Activated CD8-positive, alpha-beta T cell treated with anti-CD3 and anti-CD28 coated beads for 36 hours (primary cell): Measurements from ENCODE around the gene ENPP7. TPM values are rescaled to one million over a fixed set of nuclear protein-coding genes. Genes with fewer than 3 reads are reported as not detected.
A peak's percentile ranks its signal among the peaks of the same experiment; 100 is the strongest.

Experiments
- ATAC-seq: fragments of 200-7000 bp; cut with Tn5 transposase; one replicate; pipeline ENCODE4 v1.10.0; 2021; ENCODE audit warnings: mild to moderate bottlenecking, moderate library complexity
- CTCF ChIA-PET: fragments of 350-600 bp; sonication (Branson Sonifier 250); formaldehyde crosslinking; loops from one replicate; lab custom pipeline; 2021; ENCODE audit warnings: antibody characterized with exemption; lab: Charles Lee
- POLR2A ChIA-PET: fragments of 350-600 bp; sonication (Branson Sonifier 250); formaldehyde crosslinking; loops from one replicate; lab custom pipeline; 2021; ENCODE audit warnings: antibody characterized with exemption; lab: Charles Lee
- DNase-seq: peaks from one replicate; pipeline ENCODE4 v3.0.0-alpha.2; 2020
- H3K27ac Mint-ChIP-seq: one replicate; pipeline ENCODE4 v1.8.0; 2021; ENCODE audit warnings: mild to moderate bottlenecking, mixed read lengths
- H3K27me3 Mint-ChIP-seq: one replicate; pipeline ENCODE4 v1.8.0; 2021; ENCODE audit warnings: mixed read lengths
- H3K36me3 Mint-ChIP-seq: one replicate; pipeline ENCODE4 v1.8.0; 2021; ENCODE audit warnings: low read depth, mixed read lengths
- H3K4me1 Mint-ChIP-seq: one replicate; pipeline ENCODE4 v1.8.0; 2021; ENCODE audit warnings: low read depth, mixed read lengths
- H3K4me3 Mint-ChIP-seq: one replicate; pipeline ENCODE4 v1.8.0; 2021; ENCODE audit warnings: mild to moderate bottlenecking, moderate library complexity, mixed read lengths
- H3K9me3 Mint-ChIP-seq: one replicate; pipeline ENCODE4 v1.8.0; 2021; ENCODE audit warnings: mixed read lengths
- intact Hi-C: fragments of 100-400 bp; cut with micrococcal nuclease; formaldehyde crosslinking; loops from one replicate; pipeline ENCODE4 v1.10.0; 2022
- total RNA-seq, 2 experiments: library from RNA; stranded (reverse); gene quantifications; one replicate each; pipeline ENCODE4 v1.2.3, GENCODE V29; 2021
- TF ChIP-seq, protein P1 (sequence below): fragments of 200-600 bp; IDR thresholded peaks from one replicate; pipeline ENCODE4 v1.8.0; 2022; ENCODE audit warnings: antibody characterized with exemption, mild to moderate bottlenecking

Gene ENPP7
- total RNA-seq, 2 experiments from 2014 or later: 0.16 TPM; not detected in 1

DNA sequence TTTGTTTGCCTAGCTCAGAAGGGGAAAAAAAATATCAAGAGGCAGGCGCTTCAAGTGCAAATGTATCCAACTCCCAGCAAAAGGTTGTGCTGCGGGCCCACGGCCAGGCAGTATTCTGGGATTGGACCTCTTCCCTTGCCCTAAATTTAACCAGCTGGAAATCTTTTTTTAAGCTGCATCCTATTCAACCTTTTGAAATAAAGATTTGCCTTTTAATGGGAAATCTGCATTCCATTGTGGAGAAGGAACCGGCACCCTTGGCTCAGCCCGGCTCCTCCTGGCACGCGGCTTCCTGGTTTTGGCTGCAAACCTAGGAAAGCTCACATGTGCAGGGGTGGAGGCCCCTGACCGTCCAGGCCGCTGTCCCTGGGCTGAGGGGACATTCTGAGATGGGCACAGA, 38.8 kb upstream of the ENPP7 start:
- peaks cover 6% of the 10 kb centered on the region for H3K27me3 Mint-ChIP-seq
- CTCF ChIA-PET: no interaction called here
- POLR2A ChIA-PET: interaction anchor here (0.9 kb wide), 1 partner anchor 467 kb away, joined by 3 read pairs; no protein-coding TSS in a partner anchor

DNA sequence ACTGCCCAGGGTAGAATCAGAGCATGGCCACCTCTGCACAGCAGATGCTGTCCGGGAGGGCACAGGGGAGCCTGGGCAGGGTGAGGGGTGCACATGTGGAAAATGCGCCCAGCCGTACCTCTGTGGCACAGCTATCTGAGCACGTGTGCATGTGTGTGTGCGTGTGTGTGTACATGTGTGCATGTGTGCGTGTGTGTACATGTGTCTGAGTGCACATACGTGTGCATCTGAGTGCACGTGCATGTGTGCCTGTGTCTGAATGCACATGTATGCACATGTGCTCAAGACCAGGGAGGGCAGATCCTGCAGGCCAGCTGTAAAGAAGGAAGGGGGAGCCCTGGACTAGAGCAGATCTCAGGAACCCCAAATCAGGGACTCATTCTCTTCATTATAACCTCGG, 37.3 kb upstream of the ENPP7 start:
- H3K27ac Mint-ChIP-seq: no peak overlapping the region
- H3K4me1 Mint-ChIP-seq: peaks cover 9% of the 10 kb centered on the region
- no peak overlapping the region for H3K4me3 Mint-ChIP-seq

More for the DNA sequence above, 38.8 kb upstream of the ENPP7 start:
- intact Hi-C loops: no loop called here
- no peaks in the 10 kb centered on the region for H3K36me3 Mint-ChIP-seq
- no peak overlapping the region for H3K27ac Mint-ChIP-seq
- DNase-seq (no peak), ATAC-seq (no peak)
- TF ChIP-seq, protein P1, sequence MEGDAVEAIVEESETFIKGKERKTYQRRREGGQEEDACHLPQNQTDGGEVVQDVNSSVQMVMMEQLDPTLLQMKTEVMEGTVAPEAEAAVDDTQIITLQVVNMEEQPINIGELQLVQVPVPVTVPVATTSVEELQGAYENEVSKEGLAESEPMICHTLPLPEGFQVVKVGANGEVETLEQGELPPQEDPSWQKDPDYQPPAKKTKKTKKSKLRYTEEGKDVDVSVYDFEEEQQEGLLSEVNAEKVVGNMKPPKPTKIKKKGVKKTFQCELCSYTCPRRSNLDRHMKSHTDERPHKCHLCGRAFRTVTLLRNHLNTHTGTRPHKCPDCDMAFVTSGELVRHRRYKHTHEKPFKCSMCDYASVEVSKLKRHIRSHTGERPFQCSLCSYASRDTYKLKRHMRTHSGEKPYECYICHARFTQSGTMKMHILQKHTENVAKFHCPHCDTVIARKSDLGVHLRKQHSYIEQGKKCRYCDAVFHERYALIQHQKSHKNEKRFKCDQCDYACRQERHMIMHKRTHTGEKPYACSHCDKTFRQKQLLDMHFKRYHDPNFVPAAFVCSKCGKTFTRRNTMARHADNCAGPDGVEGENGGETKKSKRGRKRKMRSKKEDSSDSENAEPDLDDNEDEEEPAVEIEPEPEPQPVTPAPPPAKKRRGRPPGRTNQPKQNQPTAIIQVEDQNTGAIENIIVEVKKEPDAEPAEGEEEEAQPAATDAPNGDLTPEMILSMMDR: no peak
- H3K4me1 Mint-ChIP-seq: peaks cover 4% of the 10 kb centered on the region
- no peaks in the 10 kb centered on the region for H3K9me3 Mint-ChIP-seq
- no peak overlapping the region for H3K4me3 Mint-ChIP-seq

DNA sequence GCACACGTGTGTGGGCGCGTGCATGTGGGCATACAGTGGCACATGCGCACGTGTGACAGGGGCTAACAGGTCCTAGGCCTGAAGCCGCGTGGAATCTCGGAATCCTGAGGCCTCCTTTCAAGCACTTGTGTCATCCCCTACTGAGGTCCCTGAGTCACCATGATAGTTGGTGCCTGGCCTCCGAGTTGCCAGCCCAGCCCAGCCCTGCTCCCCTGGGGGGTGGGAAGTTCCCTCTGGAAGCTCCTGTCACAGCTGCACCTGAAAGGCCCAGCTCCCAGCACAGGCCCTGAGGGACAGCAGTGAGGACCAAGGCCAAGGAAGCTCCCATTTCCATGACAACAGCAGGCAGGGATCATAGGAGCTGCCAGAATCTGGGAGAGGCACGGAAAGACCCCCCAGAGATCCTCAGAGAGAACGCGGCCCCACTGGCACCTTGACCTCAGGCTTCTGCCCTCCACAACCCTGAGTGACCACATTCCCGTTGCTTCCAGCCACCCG, 35.4 kb upstream of the ENPP7 start:
- DNase-seq (no peak), ATAC-seq (no peak)
- Mint-ChIP-seq H3K4me1 (peaks cover 9% of the 10 kb centered on the region), H3K27ac (no peak overlapping the region), H3K36me3 (no peaks in the 10 kb centered on the region), H3K9me3 (no peaks in the 10 kb centered on the region), H3K4me3 (no peak overlapping the region), H3K27me3 (peaks cover 16% of the 10 kb centered on the region)
- TF ChIP-seq, protein P1: no peak
- ChIA-PET POLR2A (no interaction called here), CTCF (interaction anchor here (0.8 to 1.6 kb wide), 2 partner anchors 13 to 275 kb away, joined by 3 to 6 read pairs; no protein-coding TSS in a partner anchor)
- intact Hi-C loops: no loop called here

More for the DNA sequence above, 37.3 kb upstream of the ENPP7 start:
- Mint-ChIP-seq H3K9me3 (no peaks in the 10 kb centered on the region), H3K36me3 (no peaks in the 10 kb centered on the region), H3K27me3 (peaks cover 10% of the 10 kb centered on the region)
- TF ChIP-seq, protein P1: no peak
- CTCF ChIA-PET: interaction anchor here (0.9 kb wide), 1 partner anchor 16 kb away, joined by 3 read pairs; no protein-coding TSS in a partner anchor
- DNase-seq: no peak
- POLR2A ChIA-PET: no interaction called here
- ATAC-seq: no peak
- intact Hi-C loops: no loop called here

DNA sequence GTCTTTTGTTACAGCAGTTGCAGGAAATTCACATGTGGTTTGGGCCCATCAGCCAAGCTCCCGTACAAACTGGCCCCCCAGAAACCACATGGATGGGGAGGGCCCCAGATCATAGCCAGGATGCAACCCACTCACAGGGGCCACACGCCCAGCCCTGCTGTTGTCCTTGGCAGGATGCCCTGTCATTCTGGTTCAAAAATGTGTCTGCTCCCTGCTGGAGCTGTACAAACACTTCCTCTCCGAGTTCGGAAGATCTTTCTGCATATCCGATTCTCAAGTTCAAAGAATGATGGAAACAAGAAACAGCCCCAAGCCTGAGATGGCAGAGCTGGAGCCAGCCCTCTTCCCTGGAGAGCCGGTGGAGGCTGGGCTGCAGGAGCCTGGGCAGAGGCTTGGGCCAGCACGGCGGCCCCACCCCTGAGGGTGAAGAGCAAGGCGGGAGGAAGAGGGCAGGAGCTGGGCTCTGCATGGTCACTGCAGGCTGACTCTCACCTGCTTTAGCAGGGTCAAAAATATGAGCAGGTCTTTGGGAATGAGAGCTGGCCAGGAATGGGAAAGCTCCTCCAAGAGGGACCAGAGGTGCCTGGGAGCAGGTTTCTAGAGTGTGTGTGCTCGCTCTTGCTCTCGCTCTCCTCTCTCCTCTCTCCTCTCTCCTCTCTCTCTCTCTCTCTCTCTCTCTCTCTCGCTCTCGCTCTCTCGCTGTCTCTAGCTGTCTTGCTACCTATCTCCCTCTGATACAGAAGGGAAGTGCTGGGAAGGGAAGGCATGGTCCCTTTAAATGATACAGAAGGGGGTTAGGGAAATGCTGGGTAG, 34.7 kb upstream of the ENPP7 start:
- ChIA-PET POLR2A (no interaction called here), CTCF (interaction anchor here (0.8 to 1.6 kb wide), 2 partner anchors 12 to 274 kb away, joined by 3 to 6 read pairs; no protein-coding TSS in a partner anchor)
- Mint-ChIP-seq H3K36me3 (no peaks in the 10 kb centered on the region), H3K4me3 (no peak overlapping the region), H3K27me3 (peaks cover 16% of the 10 kb centered on the region), H3K27ac (no peak overlapping the region), H3K9me3 (no peaks in the 10 kb centered on the region), H3K4me1 (peaks cover 9% of the 10 kb centered on the region)
- TF ChIP-seq, protein P1: no peak
- DNase-seq (peak; percentile 13), ATAC-seq (no peak)
- intact Hi-C loops: no loop called here

DNA sequence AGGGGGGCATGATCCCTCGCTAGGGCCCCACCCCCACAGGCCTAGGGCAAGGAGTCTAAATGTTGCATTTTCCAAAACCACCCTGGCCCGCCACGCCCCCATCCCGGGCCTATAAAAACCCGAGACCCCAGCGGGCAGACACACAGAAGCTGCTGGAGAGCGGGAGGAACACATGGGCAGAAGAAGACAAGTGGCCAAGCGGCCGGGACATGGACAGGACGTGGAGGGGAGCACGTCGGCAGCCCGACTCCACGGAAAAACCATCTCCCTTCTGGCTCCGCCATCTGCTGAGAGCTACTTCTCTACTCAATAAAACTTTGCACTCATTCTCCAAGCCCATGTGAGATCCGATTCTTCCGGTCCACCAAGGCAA, 34.1 kb upstream of the ENPP7 start:
- Mint-ChIP-seq H3K4me3 (no peak overlapping the region), H3K36me3 (no peaks in the 10 kb centered on the region), H3K4me1 (peaks cover 9% of the 10 kb centered on the region), H3K27ac (no peak overlapping the region), H3K27me3 (peaks cover 16% of the 10 kb centered on the region), H3K9me3 (no peaks in the 10 kb centered on the region)
- POLR2A ChIA-PET: no interaction called here
- CTCF ChIA-PET: interaction anchor here (1.6 kb wide), 1 partner anchor 12 kb away, joined by 6 read pairs; no protein-coding TSS in a partner anchor
- TF ChIP-seq, protein P1: no peak
- no peak for DNase-seq
- ATAC-seq: no peak
- intact Hi-C loops: no loop called here
